NOMO-1 treated with dmso at 0.1 percent for 144 hours (cell line): ENCODE data around the gene ANKRD62.

Experiments
- DNase-seq: peaks from one replicate; lab custom pipeline; 2025; ENCODE audit not compliant: unreplicated experiment; lab: John Stamatoyannopoulos, UW

Gene ANKRD62

DNA sequence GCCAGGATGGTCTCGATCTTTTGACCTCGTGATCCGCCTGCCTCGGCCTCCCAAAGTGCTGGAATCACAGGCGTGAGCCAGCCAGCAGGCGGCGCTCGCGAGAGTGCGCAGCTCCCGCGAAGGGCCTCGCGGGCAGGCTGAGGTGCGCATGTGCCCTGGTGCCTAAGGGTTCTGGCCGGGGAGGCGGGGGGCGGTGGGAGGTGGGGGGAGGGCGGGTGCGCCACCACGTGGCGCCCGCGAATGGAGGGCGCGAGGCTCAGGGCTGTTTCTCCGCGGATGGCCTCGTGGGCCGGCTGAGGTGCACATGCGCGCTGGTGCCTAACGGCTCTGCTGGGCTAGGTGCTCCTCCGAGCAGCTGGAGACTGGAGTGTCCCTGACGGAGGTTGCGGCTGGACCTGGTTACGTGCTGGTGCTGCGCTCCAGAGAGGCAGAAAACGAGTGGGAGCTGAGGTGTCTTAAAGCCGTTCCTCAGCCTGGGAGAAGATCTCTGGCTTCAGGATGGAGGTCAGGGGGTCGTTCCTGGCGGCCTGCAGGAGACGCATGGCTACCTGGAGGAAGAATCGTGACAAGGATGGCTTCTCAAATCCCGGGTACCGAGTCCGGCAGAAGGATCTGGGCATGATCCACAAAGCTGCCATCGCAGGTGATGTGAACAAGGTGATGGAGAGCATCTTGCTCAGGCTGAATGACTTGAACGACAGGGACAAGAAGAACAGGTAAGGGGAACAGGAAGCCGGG is at the start of gene ANKRD62:
ANKRD62 (plus strand) TSS at position 324 of the 738 bp plus-strand sequence; CDS start at position 499, 175 bp downstream.
- DNase-seq, result no peak

DNA sequence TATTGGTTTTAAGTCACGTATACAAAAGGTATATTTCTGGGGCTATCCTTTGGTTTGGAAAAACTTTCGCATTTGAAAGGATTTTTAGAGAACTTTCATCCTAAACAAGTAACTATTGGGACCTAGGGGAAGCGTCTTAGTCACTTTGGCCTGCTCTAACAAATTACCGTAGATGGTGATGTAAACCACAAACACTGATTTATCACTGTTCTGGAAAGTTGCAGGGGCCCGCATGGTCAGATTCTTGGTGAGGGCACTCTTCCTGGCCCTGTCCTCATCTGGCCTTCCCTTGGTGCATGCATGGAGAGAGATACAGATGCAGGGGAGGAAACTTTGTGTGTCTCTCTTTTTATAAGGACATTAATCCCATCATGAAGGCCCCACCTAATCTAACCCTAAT is 49.1 kb upstream of the ANKRD62 start:
- no peak for DNase-seq

- no peak for DNase-seq
These were observed 47.4 kb upstream of the ANKRD62 start for GRCh38 chr18:12046046-12046750.

DNA sequence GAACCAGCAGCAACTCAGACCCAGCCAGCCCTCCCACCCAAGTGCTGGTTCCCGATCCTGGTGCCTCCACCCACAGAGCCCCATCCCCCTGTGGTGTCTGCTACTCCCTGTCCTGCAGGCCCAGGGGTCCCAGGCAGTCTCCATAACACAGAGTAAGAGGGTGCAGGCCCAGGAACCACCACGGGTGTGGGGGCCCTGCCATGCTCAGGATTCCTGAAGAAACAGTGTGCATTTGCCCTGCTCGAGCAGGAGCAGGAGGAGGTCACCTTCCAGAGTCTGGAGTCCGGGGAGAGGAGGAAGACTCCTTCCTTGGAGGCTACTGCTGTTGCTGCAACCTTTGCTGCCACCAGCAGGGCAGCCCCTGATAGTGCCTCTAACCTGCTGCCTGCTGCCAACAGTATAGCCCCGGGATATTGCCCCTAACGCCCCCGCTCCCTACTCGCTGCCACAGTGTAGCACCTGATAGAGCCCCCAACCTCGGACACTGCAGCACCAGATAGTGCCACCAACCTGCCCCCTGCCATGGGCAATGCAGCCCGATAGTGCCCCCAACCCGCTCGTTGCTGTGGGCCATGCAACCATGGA is 46.8 kb upstream of the ANKRD62 start:
- no peak for DNase-seq

GRCh38 chr18:12048010-12048826 is 45.4 kb upstream of the ANKRD62 start:
- no peak for DNase-seq

DNA sequence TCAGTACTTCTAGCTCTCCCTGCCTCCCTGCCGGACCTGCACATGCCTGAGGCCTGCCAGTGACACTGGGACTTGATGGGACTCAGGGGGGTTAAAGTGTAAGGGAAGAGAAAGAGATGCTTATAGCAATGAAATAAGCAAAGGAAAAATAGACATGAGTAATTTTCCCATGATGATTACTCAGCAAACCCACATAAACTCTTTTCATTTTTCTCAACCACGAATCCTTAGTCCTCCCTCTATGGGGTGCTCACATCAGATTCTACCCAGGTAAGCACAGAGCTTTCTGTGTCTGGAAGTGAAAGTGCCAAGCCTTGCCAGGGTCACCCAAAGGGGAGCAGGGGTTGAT is 44.8 kb upstream of the ANKRD62 start:
- DNase-seq, result no peak

DNA sequence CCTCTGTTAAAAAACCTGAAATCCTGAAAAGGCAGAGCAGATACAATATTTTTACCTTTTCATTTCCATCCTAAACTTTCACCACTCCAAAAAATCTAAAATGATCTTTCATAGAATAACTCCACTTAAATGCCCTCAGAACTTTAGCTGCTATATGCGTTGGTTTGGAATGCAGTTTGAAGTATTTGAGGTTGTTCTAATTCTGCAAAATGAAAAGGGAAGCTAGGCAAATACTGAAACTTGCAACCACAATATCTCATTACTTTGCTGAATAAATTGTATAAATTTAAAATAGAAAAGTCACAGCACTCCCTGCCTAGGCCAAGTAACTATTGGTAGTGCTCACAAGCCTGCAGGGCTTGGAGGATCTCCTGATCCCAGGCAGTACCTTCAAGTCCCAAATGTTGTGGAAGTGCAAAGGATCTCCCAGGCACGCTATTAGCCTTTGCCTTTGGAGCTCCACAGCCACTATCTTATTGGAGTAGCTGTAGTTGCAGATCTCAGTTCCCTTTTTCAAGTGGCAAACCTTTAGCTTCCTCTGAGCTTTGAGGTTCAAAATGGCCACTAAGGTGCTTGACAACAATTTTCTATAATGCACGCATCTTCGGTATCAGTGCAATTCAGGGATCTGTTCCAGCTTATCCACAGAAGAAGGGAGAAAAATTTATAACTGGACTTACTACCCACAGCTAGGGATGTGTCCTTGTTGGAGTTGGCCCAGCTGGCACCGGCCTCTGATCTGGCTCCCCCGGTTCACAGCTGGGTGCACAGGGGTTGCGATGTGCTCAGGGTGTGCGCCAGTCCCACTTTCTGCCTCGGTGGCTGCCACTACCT is 43.4 kb upstream of the ANKRD62 start:
- DNase-seq, result peak; percentile 70

DNA sequence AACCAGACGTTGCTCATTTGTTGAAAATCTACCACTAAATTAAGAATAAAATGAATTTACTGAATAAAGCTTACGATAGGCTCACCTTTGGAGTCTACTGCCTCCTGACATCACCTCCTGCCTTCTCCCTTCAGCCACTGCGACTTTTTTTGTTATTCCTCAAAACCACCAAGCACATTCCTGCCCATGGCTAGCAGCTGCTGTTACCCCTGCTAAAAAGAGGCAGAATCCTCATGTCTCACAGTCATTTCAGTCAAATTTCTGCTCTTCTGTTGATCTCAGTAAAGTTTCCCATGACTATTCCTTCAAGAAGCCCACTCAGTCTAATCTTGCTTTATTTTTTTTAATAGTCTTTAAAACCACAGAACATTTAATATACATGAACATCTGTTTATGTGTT is 40.8 kb upstream of the ANKRD62 start:
- DNase-seq, result no peak

GRCh38 chr18:12053289-12053688 is 40.4 kb upstream of the ANKRD62 start:
- DNase-seq, result peak; percentile 38

GRCh38 chr18:12056034-12056883 is 37.4 kb upstream of the ANKRD62 start:
- no peak for DNase-seq

DNA sequence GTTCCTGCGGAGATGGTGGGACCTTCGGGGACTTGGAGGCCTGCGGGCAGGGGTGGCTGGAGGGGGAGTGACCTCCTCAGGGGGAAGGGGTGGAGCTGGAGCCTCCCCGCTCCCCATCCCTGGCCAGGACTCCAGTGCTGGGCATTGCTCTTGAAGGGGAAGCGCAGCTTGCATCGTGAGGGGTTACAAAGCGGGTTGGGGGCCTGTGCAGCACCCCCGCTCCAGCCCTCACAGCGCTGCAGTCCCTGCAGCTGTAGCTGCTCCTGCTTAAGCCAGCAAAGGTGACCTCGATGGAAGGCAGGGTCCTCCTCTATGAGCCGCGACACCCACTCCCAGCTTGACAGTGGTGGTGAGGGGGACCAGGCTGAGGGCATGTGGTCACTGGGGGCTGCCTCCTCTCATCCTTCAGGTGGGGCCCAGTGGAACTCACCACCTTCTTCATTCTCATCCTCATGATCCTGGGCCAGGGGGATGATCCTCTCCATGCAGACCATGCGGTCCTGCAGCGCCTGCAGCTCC is 36.7 kb upstream of the ANKRD62 start:
- DNase-seq, result no peak

- DNase-seq, result no peak
These were observed 36.1 kb upstream of the ANKRD62 start for GRCh38 chr18:12057419-12058039.

DNA sequence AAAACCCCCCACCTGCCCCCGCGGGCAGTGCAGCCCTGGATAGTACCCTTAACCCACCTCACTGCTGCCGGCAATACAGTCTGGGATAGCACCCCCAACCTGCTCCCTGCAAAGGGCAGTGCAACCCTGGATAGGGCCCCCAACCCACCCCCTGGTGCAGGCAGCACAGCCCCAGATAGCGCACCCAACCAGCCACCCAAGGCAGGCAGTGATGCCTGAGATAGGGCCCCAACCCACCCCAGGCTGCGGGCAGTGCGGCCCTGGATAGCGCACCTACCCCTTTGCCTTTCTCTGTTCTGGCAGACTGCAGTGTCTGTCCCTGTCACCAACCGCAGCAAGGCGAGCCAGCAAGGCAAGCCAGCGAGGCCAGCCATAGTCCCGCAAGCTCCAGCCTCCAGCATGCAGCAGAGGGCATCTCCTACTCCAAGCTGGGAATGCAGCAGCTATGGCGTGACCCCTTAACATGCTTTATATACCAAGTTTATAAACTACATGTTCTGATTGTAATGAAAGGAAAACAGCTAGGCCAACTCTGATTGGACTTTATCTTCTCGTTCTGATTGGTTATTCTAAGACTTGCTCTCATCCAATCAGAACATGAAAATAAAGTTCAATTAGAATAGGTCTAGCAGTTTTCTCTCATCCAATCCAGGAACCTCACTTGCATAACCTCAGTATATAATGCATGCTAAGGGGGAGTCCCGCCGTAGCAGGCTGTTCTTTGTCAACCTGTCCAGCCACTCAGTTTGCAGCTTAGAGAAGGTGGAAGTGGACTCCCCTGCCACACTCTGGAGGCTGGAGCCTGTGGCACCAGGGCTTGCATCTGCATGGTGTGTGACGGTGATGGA is 34.1 kb upstream of the ANKRD62 start:
- no peak for DNase-seq

DNA sequence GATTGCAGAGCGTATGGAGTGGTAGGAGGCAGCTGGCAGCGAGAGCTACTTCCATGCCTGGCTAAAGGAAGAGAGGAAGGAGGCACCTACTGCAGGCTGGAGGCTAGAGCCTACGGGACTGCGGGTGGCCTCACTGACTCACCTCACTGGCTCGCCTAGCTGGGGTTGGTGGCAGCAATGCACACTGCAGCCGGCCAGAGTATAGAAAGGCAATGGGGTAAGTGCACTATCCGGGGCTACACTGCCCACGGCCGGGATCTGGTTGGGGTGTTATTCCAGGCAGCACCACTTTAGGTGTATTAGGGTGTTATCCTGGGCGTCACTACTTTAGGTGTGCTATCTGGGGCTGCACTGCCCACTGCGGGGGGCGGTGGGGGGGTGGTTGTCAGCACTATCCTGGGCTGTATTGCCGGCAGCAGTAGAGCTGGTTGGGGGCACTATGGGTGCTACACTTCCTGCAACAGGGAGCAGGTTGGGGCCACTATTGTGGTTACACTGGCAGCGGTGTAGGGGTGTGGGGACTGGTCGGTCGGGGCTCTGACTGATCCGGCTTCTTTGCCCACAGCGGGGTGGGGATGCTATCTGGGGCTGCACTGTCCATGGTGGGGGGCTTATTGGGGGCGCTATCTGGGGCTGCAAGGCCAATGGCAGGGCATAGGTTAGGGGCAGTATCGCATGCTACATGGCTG is 33.3 kb upstream of the ANKRD62 start:
- DNase-seq, result no peak

- DNase-seq, result no peak
These were observed 32.0 kb upstream of the ANKRD62 start for GRCh38 chr18:12061685-12062084.

GRCh38 chr18:12062974-12063373 is 30.7 kb upstream of the ANKRD62 start:
- DNase-seq, result no peak

DNA sequence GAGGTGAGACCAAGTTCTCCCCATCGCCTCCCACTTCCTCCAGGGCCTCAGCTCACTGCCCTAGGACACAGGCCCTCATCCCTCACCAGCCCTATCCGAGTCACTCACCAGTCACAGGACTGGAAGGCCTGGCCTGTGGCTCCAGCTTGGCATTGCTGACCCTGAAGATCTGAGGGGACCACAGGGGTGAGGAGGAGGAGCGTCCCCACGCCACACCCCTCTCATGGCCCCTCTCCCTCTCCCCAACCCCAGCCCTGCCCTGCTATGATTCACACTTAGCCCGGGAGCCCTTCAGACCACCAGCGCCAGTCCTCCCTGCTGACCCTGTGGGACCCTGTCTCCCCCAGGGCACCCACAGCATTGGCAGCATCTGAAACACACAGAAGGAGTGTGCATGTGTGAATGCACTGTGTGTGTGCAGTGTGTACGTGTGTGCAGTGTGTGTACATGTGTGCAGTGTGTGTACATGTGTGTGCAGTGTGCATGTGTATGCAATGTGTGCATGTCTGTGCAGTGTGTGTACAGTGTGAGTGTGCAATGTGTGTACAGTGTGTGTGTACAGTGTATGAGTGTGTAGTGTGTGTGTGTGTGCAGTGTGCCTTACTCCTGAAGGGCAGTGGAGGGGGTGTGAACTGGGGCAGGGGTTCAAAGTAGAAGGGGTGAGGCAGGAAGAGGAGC is 29.4 kb upstream of the ANKRD62 start:
- DNase-seq, result no peak
